H7 (cell line): Measurements from ENCODE around the gene MSLN. TPM values are rescaled to one million over a fixed set of nuclear protein-coding genes. Genes with fewer than 3 reads are reported as not detected.

ENCODE experiments used
- DNase-seq: peaks from one replicate; pipeline ENCODE4 v3.0.0; 2012
- H3K27me3 ChIP-seq: 2 replicates; pipeline ENCODE4 v1.6.0; 2011; ENCODE audit warnings: mild to moderate bottlenecking, low read length; ENCODE audit not compliant: control insufficient read depth, insufficient read depth
- H3K36me3 ChIP-seq: replicated peaks from 2 replicates; pipeline ENCODE4 v1.5.1; 2011; ENCODE audit warnings: low read length; ENCODE audit not compliant: control insufficient read depth, insufficient read depth
- H3K4me3 ChIP-seq: 2 replicates; pipeline ENCODE4 v1.5.1; 2011; ENCODE audit warnings: low read depth, mild to moderate bottlenecking, control low read depth, low read length, moderate library complexity; ENCODE audit not compliant: insufficient read depth
- total RNA-seq: library from RNA; depleted of rRNA; stranded (reverse); fragments of >200 nt; shearing (Covaris generic); gene quantifications from 2 replicates; pipeline ENCODE4 v1.2.3, GENCODE V29; 2014; rRNA removed

The MSLN gene
- total RNA-seq, 1 experiment from 2014 or later = not detected

DNA sequence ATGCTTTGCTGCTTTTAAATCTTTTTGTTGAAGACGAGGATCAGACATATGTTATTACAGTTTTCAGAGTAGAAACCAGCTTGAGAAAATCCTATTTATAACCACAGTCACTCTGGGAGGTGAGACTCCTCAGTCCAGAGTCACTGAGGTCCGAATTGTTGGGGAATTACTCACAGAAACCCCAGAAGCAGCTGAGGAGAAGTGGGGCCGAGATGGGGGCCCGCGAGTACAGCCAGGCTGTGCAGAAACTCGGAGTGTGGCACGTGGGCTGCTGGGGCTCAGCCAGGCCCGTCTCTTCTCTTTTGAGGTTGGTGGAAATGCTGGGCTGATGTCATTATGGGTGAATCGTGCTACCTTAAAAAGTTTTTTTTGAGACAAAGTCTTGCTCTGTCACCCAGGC, 54.4 kb downstream of the MSLN start:
- DNase-seq = no peak
- no peak overlapping the region for H3K4me3 ChIP-seq
- no peaks in the 10 kb centered on the region for H3K36me3 ChIP-seq
- H3K27me3 ChIP-seq = peaks cover 8% of the 10 kb centered on the region; the same call in 1 of the 2 replicates

DNA sequence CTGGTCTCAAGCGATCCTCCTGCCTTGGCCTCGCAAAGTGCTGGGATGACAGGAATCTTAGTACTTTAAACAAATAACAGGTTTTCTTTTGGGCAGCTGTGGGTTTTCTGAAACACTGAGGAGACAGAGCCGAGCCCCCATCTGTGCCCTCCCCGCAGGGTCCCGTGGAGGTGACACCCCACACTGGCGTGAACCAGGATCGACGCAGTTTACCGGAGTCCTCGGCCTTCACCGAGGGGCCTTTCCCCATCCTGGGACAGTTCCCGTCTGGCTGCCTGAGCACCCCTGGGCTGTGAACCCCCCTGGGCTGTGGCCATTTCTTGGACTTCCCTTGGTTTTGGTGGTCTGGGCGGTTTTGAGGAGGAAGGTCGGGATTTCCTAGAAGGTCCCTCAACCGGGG, 55.3 kb downstream of the MSLN start:
- no peak overlapping the region for H3K4me3 ChIP-seq
- H3K36me3 ChIP-seq = no peaks in the 10 kb centered on the region
- no peak for DNase-seq
- peaks cover 8% of the 10 kb centered on the region; the same call in 1 of the 2 replicates for H3K27me3 ChIP-seq

DNA sequence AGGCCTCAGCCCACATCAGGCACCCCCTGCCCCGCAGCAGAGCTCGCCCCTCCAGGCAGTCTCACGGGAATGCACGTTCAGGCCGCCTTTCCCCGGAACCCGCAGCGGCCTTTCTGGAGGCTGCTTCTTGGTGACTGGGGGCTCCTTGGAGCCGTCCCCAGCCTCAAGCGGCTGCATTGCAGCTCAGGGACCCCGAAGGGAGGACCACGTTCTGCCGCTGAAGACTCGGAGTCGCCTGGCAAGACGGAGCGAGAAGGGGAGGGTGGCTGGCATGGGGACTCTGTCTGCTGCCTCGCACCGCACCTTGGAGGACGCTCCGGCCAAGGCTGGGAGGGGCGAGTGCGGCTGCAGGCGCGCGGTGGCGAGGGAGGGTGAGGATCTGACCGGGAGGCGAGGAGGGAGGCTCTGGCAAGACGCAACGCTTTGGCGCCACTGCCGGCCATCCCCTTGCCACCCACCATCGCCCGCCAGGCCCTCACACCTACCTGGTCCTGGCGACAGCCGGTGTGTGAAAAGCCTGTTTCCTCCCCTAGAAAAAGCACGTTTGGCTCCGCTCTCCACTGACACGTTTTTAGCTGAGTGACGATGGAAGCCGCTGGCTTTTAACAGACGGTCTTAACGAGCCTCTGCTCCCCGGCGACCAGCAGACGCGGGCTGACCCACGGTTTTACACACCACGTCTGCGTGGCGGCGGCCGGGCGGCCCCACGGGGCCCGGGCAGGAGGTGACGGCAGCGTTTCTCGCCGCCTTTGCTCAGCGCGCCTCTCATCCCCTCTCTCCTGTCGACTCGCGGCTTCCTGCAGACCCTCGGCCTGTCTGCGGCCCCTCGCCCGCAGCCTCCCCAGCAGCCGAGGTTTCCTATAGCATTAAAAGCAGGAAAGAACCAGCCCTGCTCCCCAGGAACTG, 56.7 kb downstream of the MSLN start:
- DNase-seq = no peak
- Histone ChIP-seq H3K4me3 (no peak overlapping the region), H3K27me3 (peaks cover 5% of the 10 kb centered on the region; the same call in 1 of the 2 replicates), H3K36me3 (no peaks in the 10 kb centered on the region)

DNA sequence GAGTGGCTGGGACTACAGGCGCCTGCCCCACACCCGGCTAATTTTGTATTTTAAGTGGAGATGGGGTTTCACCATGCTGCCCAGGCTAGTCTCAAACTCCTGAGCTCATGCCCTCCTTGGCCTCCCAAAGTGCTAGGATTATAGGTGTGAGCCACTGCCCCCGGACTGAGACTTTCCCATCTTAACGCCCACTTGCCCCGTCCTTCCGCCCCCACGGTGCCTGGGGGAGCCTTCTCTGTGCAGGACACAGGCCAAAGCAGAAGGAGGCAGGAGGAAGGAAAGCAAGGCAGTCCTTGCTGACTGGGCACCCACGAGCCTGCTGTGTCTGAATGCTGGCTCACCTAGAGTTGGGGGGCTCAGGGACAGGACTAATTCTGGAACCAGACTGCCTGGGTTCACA, 57.6 kb downstream of the MSLN start:
- Histone ChIP-seq H3K4me3 (no peak overlapping the region), H3K36me3 (no peaks in the 10 kb centered on the region), H3K27me3 (peaks cover 3% of the 10 kb centered on the region; the same call in 1 of the 2 replicates)
- no peak for DNase-seq

Other genes starting within 250 kb of the MSLN start
- gene CAPN15, start 233.0 kb upstream of the MSLN start, total RNA-seq = 80.6 and 87.5 TPM in 2 replicates
- 0.28 and 0.85 TPM in 2 replicates for gene PRR35, start 200.3 kb upstream of the MSLN start, total RNA-seq
- gene NHLRC4, start 193.7 kb upstream of the MSLN start, total RNA-seq = 1.1 TPM in 2 replicates
- 42.2 and 44.6 TPM in 2 replicates for gene PIGQ, start 190.8 kb upstream of the MSLN start, total RNA-seq
- 26.3 and 26.4 TPM in 2 replicates for gene RAB40C, start 170.7 kb upstream of the MSLN start, total RNA-seq
- gene WFIKKN1, start 129.7 kb upstream of the MSLN start, total RNA-seq = 4.5 and 5.5 TPM in 2 replicates
- 129 and 135 TPM in 2 replicates for gene METTL26, start 124.4 kb upstream of the MSLN start, total RNA-seq
- 71.5 and 83.1 TPM in 2 replicates for gene MCRIP2, start 118.9 kb upstream of the MSLN start, total RNA-seq
- 35.3 and 38.3 TPM in 2 replicates for gene WDR90, start 111.4 kb upstream of the MSLN start, total RNA-seq
- 164 and 174 TPM in 2 replicates for gene RHOT2, start 92.6 kb upstream of the MSLN start, total RNA-seq
- 3.1 and 5.9 TPM in 2 replicates for gene RHBDL1, start 85.1 kb upstream of the MSLN start, total RNA-seq
- 85.3 and 115 TPM in 2 replicates for gene STUB1, start 80.3 kb upstream of the MSLN start, total RNA-seq
- gene JMJD8, start 76.4 kb upstream of the MSLN start, total RNA-seq = 63.8 and 88.2 TPM in 2 replicates
- 18.3 and 18.9 TPM in 2 replicates for gene WDR24, start 70.3 kb upstream of the MSLN start, total RNA-seq
- 2.8 and 7.1 TPM in 2 replicates for gene FBXL16, start 54.9 kb upstream of the MSLN start, total RNA-seq
- gene METRN, start 45.6 kb upstream of the MSLN start, total RNA-seq = 49.6 and 64.2 TPM in 2 replicates
- gene ANTKMT, start 39.6 kb upstream of the MSLN start, total RNA-seq = 22.6 and 29.8 TPM in 2 replicates
- 11.3 and 21.0 TPM in 2 replicates for gene CCDC78, start 34.3 kb upstream of the MSLN start, total RNA-seq
- gene HAGHL, start 33.6 kb upstream of the MSLN start, total RNA-seq = 26.6 and 33.1 TPM in 2 replicates
- 42.6 and 46.1 TPM in 2 replicates for gene CIAO3, start 19.7 kb upstream of the MSLN start, total RNA-seq
- gene RPUSD1, start 27.6 kb downstream of the MSLN start, total RNA-seq = 58.7 and 63.4 TPM in 2 replicates
- 65.9 and 80.8 TPM in 2 replicates for gene CHTF18, start 27.9 kb downstream of the MSLN start, total RNA-seq
- gene GNG13, start 40.0 kb downstream of the MSLN start, total RNA-seq = not detected in 2 replicates
- gene LMF1, start 210.2 kb downstream of the MSLN start, total RNA-seq = 7.1 and 9.5 TPM in 2 replicates
- 10.0 and 12.8 TPM in 2 replicates for gene SOX8, start 221.0 kb downstream of the MSLN start, total RNA-seq